Suprapubic skin (tissue), 3 donors: ENCODE measurements around the gene LMOD1.

Experiments
- CTCF ChIP-seq, 2 donors: fragments of 200-600 bp in 1 of 2; fragments of 450-650 bp in 1 of 2; sonication (generic) in 1 of 2; IDR thresholded peaks; one replicate each; pipeline ENCODE4 v1.5.1; 2016 to 2019; ENCODE audit warnings: antibody characterized with exemption in 2 of 2, mild to moderate bottlenecking in 1 of 2, moderate library complexity in 1 of 2
- EP300 ChIP-seq: sonication (generic); formaldehyde crosslinking; IDR thresholded peaks from one replicate; pipeline ENCODE4 v1.6.1; 2017; ENCODE audit warnings: antibody characterized with exemption
- POLR2A ChIP-seq, 2 donors: fragments of 450-650 bp; IDR thresholded peaks; one replicate each; pipeline ENCODE4 v1.6.1; 2017; ENCODE audit warnings: antibody characterized with exemption in 2 of 2, mild to moderate bottlenecking in 2 of 2, moderate library complexity in 2 of 2

DNA sequence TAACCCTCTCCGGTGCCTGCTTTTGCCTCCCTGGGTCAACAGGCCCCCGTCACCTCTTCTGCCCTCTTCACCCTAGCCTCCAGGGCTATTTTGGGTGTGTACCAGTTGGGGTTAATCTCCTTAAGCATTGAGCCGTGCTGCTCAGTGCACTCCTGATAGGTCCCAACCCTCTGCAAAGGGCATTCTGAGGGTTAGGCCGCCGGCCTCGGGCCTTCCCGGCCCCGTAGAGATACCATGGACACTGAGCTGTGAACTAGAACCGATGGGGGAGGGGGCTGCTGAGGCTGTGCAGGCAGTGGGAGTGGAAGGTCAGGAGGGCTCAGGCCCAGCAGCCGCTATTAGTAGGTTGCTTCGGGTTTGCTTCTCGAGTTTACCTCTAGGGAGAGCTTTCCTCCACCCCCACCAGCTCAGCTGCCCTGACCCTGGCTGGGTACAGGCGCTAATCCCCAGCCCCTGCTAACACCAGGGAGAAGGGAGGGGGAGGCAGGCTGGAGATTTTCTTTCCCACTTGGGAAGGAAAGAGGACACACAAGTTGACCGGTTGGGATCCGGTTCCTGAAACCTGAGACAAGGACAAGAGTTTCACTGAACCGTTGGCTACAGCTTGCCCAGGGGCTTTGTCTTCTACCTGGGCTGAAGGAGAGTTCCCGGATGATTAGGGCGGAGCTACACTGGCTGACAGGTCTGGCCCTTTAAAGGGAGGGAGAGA is 4.8 kb downstream of the LMOD1 start:
- TF ChIP-seq CTCF (IDR thresholded peaks at IDR 0.05) (no peak), POLR2A (IDR thresholded peaks at IDR 0.05) (no peak), EP300 (no peak)
